SW480 (cell line): Measurements from ENCODE around the gene CT45A1.
A peak's percentile ranks its signal among the peaks of the same experiment; 100 is the strongest.
"Not testable (repeated sequence)": the region's sequence is repeated elsewhere in the genome, so short reads cannot be mapped to it uniquely, and the experiment has no call there.

Source experiments
- DNase-seq: peaks from one replicate; pipeline ENCODE4 v3.0.0-alpha.2; 2016; ENCODE audit warnings: low spot score

Gene CT45A1

DNA sequence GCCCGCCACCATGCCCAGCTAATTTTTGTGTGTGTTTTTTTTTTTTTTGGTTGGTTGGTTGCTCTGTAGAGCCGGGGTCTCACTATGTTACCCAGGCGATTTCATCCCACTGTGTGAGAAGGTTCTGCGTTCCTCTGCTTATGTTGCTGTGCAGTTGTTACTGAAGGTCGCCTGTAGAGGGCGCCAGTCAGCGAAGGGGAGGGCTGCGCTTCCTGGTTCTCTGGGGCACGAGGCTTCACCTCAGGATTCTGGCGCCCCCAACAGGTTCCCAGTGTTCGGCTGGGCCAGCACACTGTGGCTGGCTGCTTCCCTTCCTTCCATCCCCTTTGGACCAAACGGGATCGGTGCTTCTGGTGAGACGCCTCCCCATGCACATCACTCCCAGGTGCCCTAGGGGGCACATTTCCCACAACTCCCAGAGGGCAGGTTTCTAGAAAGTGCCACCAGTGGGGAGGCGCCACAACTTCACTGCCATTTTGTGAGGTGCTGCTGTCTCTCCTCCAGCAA, at the start of gene CT45A1:
Gene CT45A1 (plus strand): TSS at position 457 of the 507 bp plus-strand sequence. CDS start 5,302 bp downstream, outside the sequence.
- DNase-seq, result not testable (repeated sequence)

DNA sequence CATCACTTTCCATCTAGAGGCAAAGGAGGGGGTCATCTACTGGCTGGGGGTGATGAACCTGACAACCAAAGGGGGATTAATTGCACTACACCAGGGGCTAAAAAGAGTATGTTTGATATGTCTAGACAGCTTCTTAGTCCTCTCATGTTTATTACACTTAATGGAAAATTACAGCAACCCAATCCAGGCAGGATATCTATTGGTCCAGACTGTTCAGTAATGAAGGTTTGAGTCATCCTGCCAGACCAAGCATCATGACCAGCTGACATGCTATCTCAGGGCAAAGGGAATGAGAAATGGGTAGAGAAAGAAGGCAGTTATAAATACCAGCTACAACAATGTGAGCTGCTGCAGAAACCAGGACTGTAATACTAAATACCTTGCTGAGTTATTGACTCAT, 40.5 kb upstream of the CT45A1 start:
- not testable (repeated sequence) for DNase-seq

- no peak for DNase-seq
These were observed 25.3 kb upstream of the CT45A1 start for GRCh38 chrX:135688137-135688536.

- no peak for DNase-seq
These were observed 18.0 kb upstream of the CT45A1 start for GRCh38 chrX:135695471-135695870.

DNA sequence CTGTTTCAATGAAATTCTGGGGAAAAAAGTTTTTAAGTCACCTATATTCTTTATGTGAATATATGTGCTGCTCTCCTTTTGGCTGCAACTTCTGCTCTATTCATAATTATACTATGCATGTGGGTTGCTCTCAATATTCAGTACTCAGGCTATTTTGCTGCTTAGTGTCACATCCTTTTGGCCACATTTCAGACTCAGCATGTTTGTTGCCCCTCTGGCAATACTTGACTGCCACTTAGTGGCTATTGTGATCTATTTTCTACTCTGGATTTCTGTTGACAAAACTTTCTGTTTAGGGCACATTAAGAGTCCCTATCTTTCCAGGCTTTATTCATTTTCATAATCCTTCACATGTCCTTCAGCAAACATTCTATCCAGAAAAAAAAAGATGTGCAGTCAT, 15.8 kb upstream of the CT45A1 start:
- DNase-seq, result no peak

DNA sequence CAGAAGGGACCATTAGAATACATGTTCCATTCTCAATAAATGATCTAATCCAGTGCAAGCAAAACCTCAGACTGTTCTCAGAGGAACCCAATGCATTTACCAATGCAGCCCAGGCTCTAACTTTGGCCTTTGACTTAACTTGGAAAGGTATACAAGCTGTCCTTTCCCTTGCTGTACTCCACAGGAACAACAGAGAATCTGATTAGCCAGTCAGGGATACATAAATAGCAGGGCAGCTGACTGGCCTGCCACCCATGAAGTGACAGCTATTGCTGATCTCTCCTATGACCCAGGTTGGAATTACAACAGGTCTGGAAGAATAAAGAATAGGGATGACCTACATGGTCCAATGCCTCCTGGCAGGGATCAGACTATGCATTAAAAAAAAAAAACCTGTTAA, 14.5 kb upstream of the CT45A1 start:
- DNase-seq, result no peak

- DNase-seq, result peak; percentile 2
These were observed 5.6 kb upstream of the CT45A1 start for GRCh38 chrX:135707880-135708279.

GRCh38 chrX:135713795-135714194, 356 bp downstream of the CT45A1 start:
- no peak for DNase-seq

DNA sequence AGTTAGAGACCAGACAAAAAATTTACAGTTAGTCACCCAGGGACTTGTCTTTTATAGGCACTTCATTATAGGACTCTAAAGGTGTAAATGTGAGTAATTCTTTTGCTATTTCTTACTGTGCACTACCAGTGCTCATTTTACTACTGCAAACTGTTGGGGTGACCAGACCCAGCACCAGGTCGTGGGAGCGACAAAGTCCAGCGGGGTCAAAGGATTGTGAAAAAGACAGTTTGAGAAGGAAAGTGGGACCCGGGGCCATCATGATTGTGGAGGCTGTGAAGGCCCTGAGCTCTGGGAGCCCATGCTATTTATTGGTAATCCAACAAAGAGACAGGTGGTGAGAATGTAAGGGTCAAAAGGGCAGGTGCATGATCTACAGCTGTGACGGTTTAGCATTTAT, 21.2 kb downstream of the CT45A1 start:
- not testable (repeated sequence) for DNase-seq

DNA sequence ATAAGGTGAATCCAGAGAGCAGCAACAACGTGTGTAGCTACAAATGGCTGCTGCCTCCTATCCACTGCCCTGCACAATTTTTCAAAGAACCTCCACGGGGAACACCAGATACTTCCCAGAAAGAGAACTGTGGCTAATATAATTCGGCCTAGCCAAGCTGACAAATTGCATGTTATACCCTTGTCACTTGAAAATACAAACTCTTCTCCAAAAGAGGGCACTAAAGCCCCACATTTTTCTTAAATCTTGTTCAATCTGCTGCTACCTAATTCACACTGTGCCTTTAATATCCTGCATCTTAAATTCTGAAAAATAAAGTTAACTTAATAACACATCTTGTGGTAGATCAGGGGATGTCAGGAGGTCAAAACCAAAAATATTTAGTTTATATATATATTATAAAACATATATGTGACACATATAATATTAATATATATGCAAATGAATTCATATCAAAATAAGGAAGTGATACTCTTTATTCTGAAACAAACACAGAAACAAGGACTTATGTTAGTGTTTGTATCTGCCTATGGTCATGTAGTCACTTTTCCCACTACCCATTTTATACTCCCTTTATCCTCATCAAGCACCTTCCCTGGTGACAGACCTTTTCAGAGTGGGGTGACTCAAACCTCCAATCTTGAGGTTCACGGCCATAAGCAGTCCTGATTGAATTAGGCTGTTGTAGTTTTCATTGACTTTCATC, 24.1 kb downstream of the CT45A1 start:
- DNase-seq, result peak; percentile 3

GRCh38 chrX:135740681-135741149, 27.3 kb downstream of the CT45A1 start:
- DNase-seq, result peak; percentile 28

DNA sequence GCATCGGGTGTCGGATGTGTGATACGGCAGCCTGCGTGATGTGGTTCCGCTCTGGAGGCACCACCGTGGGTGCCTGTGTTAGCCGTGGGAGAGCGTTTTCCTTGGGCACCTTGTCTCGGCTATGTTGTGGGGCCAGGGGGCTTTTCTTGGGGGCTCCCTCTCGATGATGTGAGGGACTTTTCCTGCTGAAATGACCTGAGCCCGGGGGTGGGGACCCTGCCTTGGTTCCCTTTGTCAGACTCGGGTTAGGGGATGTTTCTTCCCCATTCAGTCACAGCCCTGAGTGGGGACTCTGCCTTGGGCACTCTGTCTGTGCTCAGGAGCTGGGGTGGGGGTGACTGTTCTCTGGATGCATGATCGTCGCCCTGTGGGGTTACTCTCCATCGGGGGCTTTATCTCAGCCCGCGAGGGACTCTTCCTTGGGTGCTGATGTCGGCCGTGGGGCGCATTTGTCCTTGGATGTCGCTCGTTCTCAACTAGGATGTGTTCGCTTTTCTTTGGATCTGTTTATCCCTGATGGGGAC, 27.8 kb downstream of the CT45A1 start:
- no peak for DNase-seq

GRCh38 chrX:135744739-135745138, 31.3 kb downstream of the CT45A1 start:
- not testable (repeated sequence) for DNase-seq

GRCh38 chrX:135768091-135768490, 54.7 kb downstream of the CT45A1 start, which contains the start of gene CT45A3:
CT45A3 (minus strand) TSS chrX:135768191; CDS start chrX:135764444, 3,747 bp downstream.
- not testable (repeated sequence) for DNase-seq
